AG10803 (cell line): ENCODE measurements around the gene GALNT18.
A peak's percentile ranks its signal among the peaks of the same experiment; 100 is the strongest.

Experiments used
- DNase-seq: peaks from one replicate; pipeline ENCODE4 v3.0.0; 2010; ENCODE audit warnings: low read depth
- H3K4me3 ChIP-seq: 2 replicates; pipeline ENCODE4 v1.5.1; 2011; ENCODE audit warnings: mild to moderate bottlenecking, low read length, control low read depth
- CTCF ChIP-seq: conservative IDR thresholded peaks from 2 replicates; pipeline ENCODE4 v1.5.1; 2011; ENCODE audit warnings: mild to moderate bottlenecking, low read length, control low read depth, inconsistent platforms

Gene GALNT18

GRCh38 chr11:11621573-11622339, at the start of gene GALNT18:
Gene GALNT18, minus strand, starts transcription at chr11:11622005.
- peak; percentile 89 for DNase-seq
- peak within 1 kb of the TSS; percentile 47 for H3K4me3 ChIP-seq
- TF ChIP-seq CTCF: peak; percentile 11; the same call in 1 of the 2 replicates

- no peak for DNase-seq
- TF ChIP-seq CTCF: no peak
- H3K4me3 ChIP-seq: no peak overlapping the region
Observed at GRCh38 chr11:11670574-11670973, 48.8 kb upstream of the GALNT18 start.

DNA sequence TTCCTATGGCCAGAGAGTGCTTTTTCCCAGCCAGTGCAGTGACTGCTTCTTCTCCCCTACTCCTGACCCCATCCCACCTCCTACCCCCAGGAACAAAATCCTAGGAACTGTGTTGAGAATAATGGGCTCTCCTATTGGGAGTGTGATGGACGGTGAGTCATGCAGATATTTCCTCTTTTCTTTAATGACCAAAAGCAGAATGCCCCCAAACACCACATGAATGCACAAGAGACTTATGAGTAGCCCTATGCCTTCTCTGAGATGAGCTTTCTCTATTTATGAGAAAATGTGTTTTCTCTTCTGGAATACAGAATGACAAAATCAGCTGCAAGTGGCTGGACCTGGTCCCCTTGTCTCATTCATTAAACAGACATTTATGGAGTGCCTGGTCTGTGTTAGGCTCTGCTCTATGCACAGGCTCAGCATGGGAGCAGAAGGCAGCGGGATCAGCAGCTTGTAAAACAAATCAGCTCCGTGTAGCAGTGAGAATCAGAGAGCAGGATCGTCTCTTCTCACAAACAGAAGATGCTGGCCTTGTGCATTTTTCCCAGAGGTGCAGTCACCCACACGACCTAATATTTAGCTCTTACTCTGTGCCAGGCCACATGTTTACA, 47.5 kb upstream of the GALNT18 start:
- DNase-seq: no peak
- no peak overlapping the region for H3K4me3 ChIP-seq
- no peak for TF ChIP-seq CTCF

GRCh38 chr11:11668781-11669180, 47.0 kb upstream of the GALNT18 start:
- no peak overlapping the region for H3K4me3 ChIP-seq
- TF ChIP-seq CTCF: no peak
- DNase-seq: no peak

DNA sequence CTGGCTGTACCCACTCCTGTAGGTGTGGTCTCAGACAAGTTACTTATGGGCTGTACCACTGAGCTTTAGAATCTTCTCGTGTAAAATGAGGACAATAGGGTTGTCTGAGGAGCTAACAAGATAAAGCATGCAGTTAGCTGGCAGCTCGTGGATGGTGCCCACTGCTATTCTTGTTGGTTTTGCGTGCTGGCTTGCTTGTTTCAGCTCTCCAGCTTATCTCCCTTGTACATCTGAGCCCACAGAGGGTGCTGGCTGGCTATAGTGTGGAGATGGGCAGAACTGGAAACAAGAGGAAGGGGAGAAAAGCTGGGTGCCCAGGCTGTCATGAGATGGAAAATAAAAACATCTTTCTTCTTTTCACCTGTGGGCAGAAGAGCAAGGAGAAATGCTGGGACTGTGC, 46.5 kb upstream of the GALNT18 start:
- no peak for DNase-seq
- no peak overlapping the region for H3K4me3 ChIP-seq

GRCh38 chr11:11667056-11667455, 45.3 kb upstream of the GALNT18 start:
- TF ChIP-seq CTCF: peak; percentile 10; the same call in 1 of the 2 replicates
- H3K4me3 ChIP-seq: no peak overlapping the region
- no peak for DNase-seq

More for the DNA sequence above, 46.5 kb upstream of the GALNT18 start:
- TF ChIP-seq CTCF: no peak

GRCh38 chr11:11665407-11665806, 43.6 kb upstream of the GALNT18 start:
- no peak for DNase-seq
- no peak overlapping the region for H3K4me3 ChIP-seq
- no peak for TF ChIP-seq CTCF
